K562 (cell line): ENCODE data around the gene CDC14A. TPM values are rescaled to one million over a fixed set of nuclear protein-coding genes. Genes with fewer than 3 reads are reported as not detected.
A peak's percentile ranks its signal among the peaks of the same experiment; 100 is the strongest.

Experiments
- ATAC-seq: fragments of 200-7000 bp; cut with Tn5 transposase; 3 replicates; pipeline ENCODE4 v1.9.1; 2020; ENCODE audit warnings: moderate library complexity
- BruUV-seq: library from RNA; stranded (reverse); fragments of 400-500 nt; replicated peaks from 2 replicates; lab custom pipeline; 2021; lab: Mats Ljungman, UMichigan
- CTCF ChIA-PET: fragments of 300-600 bp; formaldehyde crosslinking; extraction: SDS; loops from one replicate; lab custom pipeline; 2021; ENCODE audit warnings: low intra/inter-chr PET ratio; lab: Yijun Ruan, JAX
- POLR2A ChIA-PET: fragments of 300-600, 350-650 bp; sonication (Branson Sonifier 250); formaldehyde crosslinking; extraction: SDS; loops from one replicate; lab custom pipeline; 2021; ENCODE audit warnings: antibody characterized with exemption, inconsistent platforms; lab: Yijun Ruan, JAX
- DNase-seq, 4 experiments: peaks; one replicate each; pipeline versions ENCODE4 v3.0.0 to v3.0.0-alpha.2; 2011 to 2018; ENCODE audit warnings: low spot score in 3 of 4, mixed read lengths in 3 of 4; ENCODE audit errors: extremely low read depth in 1 of 4
- FAIRE-seq: peaks from 2 replicates; lab custom pipeline; 2011; peaks lifted over from hg19 to GRCh38; lab: Jason Lieb, UNC
- H2AFZ ChIP-seq: 2 replicates; pipeline ENCODE4 v1.6.0; 2011; ENCODE audit warnings: low read depth, low read length, control low read depth, inconsistent platforms
- H3K27ac ChIP-seq: fragments of 200-600 bp; 3 replicates; pipeline ENCODE4 v1.8.0; 2011; ENCODE audit warnings: low read depth, mild to moderate bottlenecking, control low read depth, inconsistent platforms, low read length, moderate library complexity, mixed read lengths; ENCODE audit errors: extremely low read depth
- H3K27me3 ChIP-seq, 2 experiments: fragments of 300-600 bp in 1 of 2; 2 replicates in 1 of 2; 3 replicates in 1 of 2; pipeline versions ENCODE4 v1.6.0 to v1.8.0; 2011; ENCODE audit warnings: inconsistent platforms in 2 of 2, low read length in 2 of 2, mild to moderate bottlenecking in 1 of 2, mixed read lengths in 1 of 2, moderate library complexity in 1 of 2; ENCODE audit not compliant: control insufficient read depth in 2 of 2, insufficient read depth in 2 of 2
- H3K36me3 ChIP-seq: fragments of 300-600 bp; 3 replicates; pipeline ENCODE4 v1.8.0; 2011; ENCODE audit warnings: mild to moderate bottlenecking, low read length, inconsistent platforms; ENCODE audit not compliant: control insufficient read depth, insufficient read depth
- H3K4me1 ChIP-seq, 2 experiments: fragments of 200-600 bp in 1 of 2; replicated peaks in 1 of 2; 2 replicates in 1 of 2; 3 replicates in 1 of 2; pipeline versions ENCODE4 v1.5.1 to v1.8.0; 2011; ENCODE audit warnings: inconsistent platforms in 2 of 2, low read length in 2 of 2, mild to moderate bottlenecking in 1 of 2, mixed read lengths in 1 of 2, moderate library complexity in 1 of 2; ENCODE audit not compliant: control insufficient read depth in 2 of 2, insufficient read depth in 2 of 2
- H3K4me2 ChIP-seq: 2 replicates; pipeline ENCODE4 v1.6.1; 2011; ENCODE audit warnings: low read length, control low read depth, inconsistent platforms, mixed read lengths; ENCODE audit not compliant: insufficient read depth
- H3K4me3 ChIP-seq: fragments of 200-600 bp; sonication (generic), shearing (Covaris generic); 2 replicates; pipeline ENCODE4 v1.5.1; 2016; ENCODE audit warnings: control low read depth, inconsistent platforms
- H3K79me2 ChIP-seq: fragments of 200-600 bp; 3 replicates; pipeline ENCODE4 v1.8.0; 2011; ENCODE audit warnings: low read length, inconsistent platforms; ENCODE audit not compliant: control insufficient read depth, insufficient read depth
- H3K9ac ChIP-seq, 2 experiments: 2 replicates each; pipeline versions ENCODE4 v1.6.0 to v1.6.1; 2011; ENCODE audit warnings: low read depth in 2 of 2, low read length in 2 of 2, control low read depth in 1 of 2, inconsistent platforms in 1 of 2, mild to moderate bottlenecking in 1 of 2, mixed read lengths in 1 of 2; ENCODE audit not compliant: insufficient read depth in 1 of 2
- H3K9me1 ChIP-seq: one replicate; pipeline ENCODE4 v1.6.0; 2011; ENCODE audit warnings: inconsistent platforms, mild to moderate bottlenecking, low read length, moderate library complexity; ENCODE audit not compliant: control insufficient read depth, insufficient read depth
- H3K9me3 ChIP-seq: replicated peaks from 2 replicates; pipeline ENCODE4 v1.5.1; 2011; ENCODE audit warnings: low read depth, low read length, inconsistent platforms; ENCODE audit not compliant: control insufficient read depth, insufficient read depth
- H4K20me1 ChIP-seq: replicated peaks from 2 replicates; pipeline ENCODE4 v1.6.1; 2011; ENCODE audit warnings: low read length, inconsistent platforms, mixed read lengths; ENCODE audit not compliant: control insufficient read depth, insufficient read depth
- BCOR ChIP-seq: fragments of 450-650 bp; IDR thresholded peaks from 2 replicates; pipeline ENCODE4 v1.6.1; 2016
- FOXP1 ChIP-seq: sonication (generic); formaldehyde crosslinking; IDR thresholded peaks from 2 replicates; pipeline ENCODE4 v1.8.0; 2022; ENCODE audit warnings: mild to moderate bottlenecking, missing genetic modification reagents
- HMG20B ChIP-seq: fragments of 250-450 bp; sonication (Bioruptor Pico); IDR thresholded peaks from 2 replicates; pipeline ENCODE4 v1.5.0; 2021; ENCODE audit warnings: mild to moderate bottlenecking
- whole genome bisulfite sequencing: fragments of 100-300 bp; shearing (Covaris generic); methylation state at CpG from one replicate; pipeline ENCODE4 v1.1.6; 2016; ENCODE audit warnings: low coverage, mixed read lengths; ENCODE audit not compliant: insufficient coverage; ENCODE audit errors: missing lambda C conversion rate; 5-methylcytosine and 5-hydroxymethylcytosine counted together
- in situ Hi-C: fragments of 300-500 bp; cut with MboI; formaldehyde crosslinking; loops from 4 replicates; pipeline ENCODE4 v1.15.0; 2018; ENCODE audit warnings: inconsistent platforms, mixed read lengths
- intact Hi-C: fragments of 100-400 bp; cut with micrococcal nuclease; formaldehyde crosslinking; loops from 2 replicates; pipeline ENCODE4 v1.14.2; 2022
- polyA plus RNA-seq, 8 experiments: library from polyadenylated mRNA; depleted of rRNA in 4 of 8; stranded (reverse) in 5 of 8; unstranded in 3 of 8; fragments of >200 nt; fragmentation: Nextera tagmentation in 2 of 8; fragmentation: Illumina TruSeq in 1 of 8; extraction: Ambion mirVana in 2 of 8; extraction: Trizol in 1 of 8; gene quantifications; 2 replicates each; pipeline versions ENCODE4 v1.2.1 to v1.2.3, GENCODE V29; 2011 to 2014; ENCODE audit warnings: inconsistent platforms in 1 of 8, missing spikeins in 1 of 8
- total RNA-seq, 7 experiments: library from RNA; depleted of rRNA in 6 of 7; stranded (reverse); fragments of >200 nt in 6 of 7; fragmentation: Illumina TruSeq in 2 of 7; extraction: Trizol in 2 of 7; gene quantifications; 2 replicates each; pipeline versions ENCODE4 v1.2.1 to v1.2.3, GENCODE V29; 2011 to 2021; ENCODE audit warnings: low replicate concordance in 1 of 7

CDC14A gene
- total and polyA plus RNA-seq, 9 of the 15 experiments (the other 6 are each of a cell fraction or from before 2014, with no cell fraction given) = 17.0 to 74.3 (median 33.4) TPM

DNA sequence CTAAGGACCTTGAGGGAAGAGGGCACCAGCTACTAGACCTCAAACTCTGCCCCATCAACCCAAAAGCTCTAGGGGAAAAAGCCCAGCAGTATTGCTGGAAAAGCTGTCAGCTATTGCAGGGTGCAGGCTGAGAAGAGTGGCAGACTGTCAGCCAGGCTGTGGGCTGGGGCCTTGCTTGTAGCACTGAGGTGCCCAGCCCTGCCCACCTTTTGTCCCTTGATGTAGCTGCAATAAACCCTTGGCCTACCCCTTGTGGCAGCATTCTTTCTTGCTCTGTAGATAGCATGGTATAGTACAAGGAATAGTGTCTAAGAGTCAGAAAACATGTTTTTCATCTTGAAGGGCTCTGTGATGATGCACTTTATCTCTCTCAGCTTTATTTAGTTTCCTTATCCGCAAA is 39.4 kb downstream of the CDC14A start:
- no TSS peak for BruUV-seq
- no peak overlapping the region for H3K4me3 ChIP-seq
- WGBS = 81% methylated on average over 1 of the region's 1 CpG
- no peaks in the 10 kb centered on the region for H4K20me1 ChIP-seq
- peaks cover 61% of the 10 kb centered on the region for H3K36me3 ChIP-seq
- POLR2A ChIA-PET = interaction anchor here (0.8 to 2.8 kb wide), 6 partner anchors 9 to 29 kb away, joined by 3 to 9 read pairs (median 3); no protein-coding TSS in a partner anchor
- no peaks in the 10 kb centered on the region for H3K9me3 ChIP-seq
- H3K27ac ChIP-seq = no peak overlapping the region
- FAIRE-seq (no peak), DNase-seq (no peak), ATAC-seq (no peak)
- H3K9me1 ChIP-seq = peaks cover 3% of the 10 kb centered on the region
- H3K4me1 ChIP-seq = peaks cover 11 to 14% of the 10 kb centered on the region in 2 experiments; a peak in 4 of 5 replicates
- intact Hi-C loops (no loop called here), in situ Hi-C loops (no loop called here)
- H3K4me2 ChIP-seq = no peak overlapping the region
- no peak overlapping the region for H2AFZ ChIP-seq
- peaks cover 70% of the 10 kb centered on the region for H3K79me2 ChIP-seq
- CTCF ChIA-PET = no interaction called here
- no peaks in the 10 kb centered on the region for H3K27me3 ChIP-seq
- TF ChIP-seq BCOR (no peak), FOXP1 (CRISPR knock-in tag) (0 out of 2 replicates have a peak, but pooled peaks have one; percentile 26)
- H3K9ac ChIP-seq = no peak overlapping the region

DNA sequence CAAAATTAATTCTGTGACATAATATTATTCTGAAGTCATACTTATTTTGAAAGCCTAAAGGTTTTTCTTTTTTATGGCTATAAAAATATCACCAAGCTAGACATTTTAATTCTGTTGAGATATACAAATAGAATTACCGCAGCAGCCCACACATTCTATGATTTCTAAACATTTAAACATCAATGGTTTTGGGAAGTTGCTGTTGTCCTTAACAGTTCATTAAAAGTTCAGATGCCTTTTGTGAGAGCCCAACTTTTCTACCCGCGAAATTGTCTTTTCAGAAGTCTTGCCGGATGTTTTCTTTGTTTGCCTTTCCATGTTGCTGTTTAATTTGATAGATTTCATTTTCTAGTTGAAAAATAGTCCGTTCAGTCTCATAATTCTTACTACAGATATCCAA is 40.5 kb downstream of the CDC14A start:
- H3K27me3 ChIP-seq = no peaks in the 10 kb centered on the region
- H3K27ac ChIP-seq = no peak overlapping the region
- H4K20me1 ChIP-seq = 0 out of 2 replicates have a peak, but pooled peaks cover 5% of the 10 kb centered on the region
- no peaks in the 10 kb centered on the region for H3K9me3 ChIP-seq
- H2AFZ ChIP-seq = no peak overlapping the region
- DNase-seq (no peak), FAIRE-seq (no peak), ATAC-seq (no peak)
- CTCF ChIA-PET = no interaction called here
- peaks cover 11 to 14% of the 10 kb centered on the region in 2 experiments; a peak in 4 of 5 replicates for H3K4me1 ChIP-seq
- no peak for TF ChIP-seq HMG20B
- POLR2A ChIA-PET = interaction anchor here (2.8 kb wide), 1 partner anchor 30 kb away, joined by 9 read pairs; no protein-coding TSS in a partner anchor
- no peak overlapping the region for H3K4me3 ChIP-seq
- H3K36me3 ChIP-seq = peaks cover 70% of the 10 kb centered on the region
- WGBS = 76% methylated on average over 5 of the region's 5 CpGs
- no peak overlapping the region for H3K4me2 ChIP-seq
- no TSS peak for BruUV-seq
- peaks cover 72% of the 10 kb centered on the region for H3K79me2 ChIP-seq
- peaks cover 3% of the 10 kb centered on the region for H3K9me1 ChIP-seq
- in situ Hi-C loops (no loop called here), intact Hi-C loops (no loop called here)
- no peak overlapping the region for H3K9ac ChIP-seq
